ENCODE data around the gene SGPP2.
"Not testable (repeated sequence)": the region's sequence is repeated elsewhere in the genome, so short reads cannot be mapped to it uniquely, and the experiment has no call there.

DNA sequence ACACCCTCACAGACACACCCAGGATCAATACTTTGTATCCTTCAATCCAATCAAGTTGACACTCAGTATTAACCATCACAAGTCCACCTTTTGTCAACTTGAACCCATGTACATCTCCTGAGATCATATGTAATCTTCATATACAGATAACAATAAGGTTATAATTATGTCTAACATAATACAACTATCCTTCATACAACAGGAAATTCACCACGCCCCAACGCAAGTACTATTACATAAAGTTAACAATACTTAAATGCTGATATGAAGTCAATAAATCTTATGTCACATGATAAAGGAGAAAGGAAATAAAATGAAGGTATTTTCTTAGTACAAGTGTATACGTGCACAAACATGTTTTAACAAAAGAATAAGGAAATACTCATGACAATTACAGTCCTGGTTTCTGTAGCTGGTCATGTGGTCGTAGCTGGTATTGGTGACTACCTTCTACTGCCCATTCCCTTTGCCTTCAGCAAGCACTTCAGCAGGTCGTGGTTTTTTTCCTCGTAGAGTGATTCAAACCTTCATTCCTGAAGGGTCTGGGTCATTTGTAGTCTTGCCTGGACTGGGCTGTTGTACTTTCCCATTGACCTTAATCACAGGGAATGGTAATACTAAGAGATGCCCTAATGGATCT lies 11.2 kb downstream of the SGPP2 start:
- TF ChIP-seq, protein P1, sequence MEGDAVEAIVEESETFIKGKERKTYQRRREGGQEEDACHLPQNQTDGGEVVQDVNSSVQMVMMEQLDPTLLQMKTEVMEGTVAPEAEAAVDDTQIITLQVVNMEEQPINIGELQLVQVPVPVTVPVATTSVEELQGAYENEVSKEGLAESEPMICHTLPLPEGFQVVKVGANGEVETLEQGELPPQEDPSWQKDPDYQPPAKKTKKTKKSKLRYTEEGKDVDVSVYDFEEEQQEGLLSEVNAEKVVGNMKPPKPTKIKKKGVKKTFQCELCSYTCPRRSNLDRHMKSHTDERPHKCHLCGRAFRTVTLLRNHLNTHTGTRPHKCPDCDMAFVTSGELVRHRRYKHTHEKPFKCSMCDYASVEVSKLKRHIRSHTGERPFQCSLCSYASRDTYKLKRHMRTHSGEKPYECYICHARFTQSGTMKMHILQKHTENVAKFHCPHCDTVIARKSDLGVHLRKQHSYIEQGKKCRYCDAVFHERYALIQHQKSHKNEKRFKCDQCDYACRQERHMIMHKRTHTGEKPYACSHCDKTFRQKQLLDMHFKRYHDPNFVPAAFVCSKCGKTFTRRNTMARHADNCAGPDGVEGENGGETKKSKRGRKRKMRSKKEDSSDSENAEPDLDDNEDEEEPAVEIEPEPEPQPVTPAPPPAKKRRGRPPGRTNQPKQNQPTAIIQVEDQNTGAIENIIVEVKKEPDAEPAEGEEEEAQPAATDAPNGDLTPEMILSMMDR (conservative IDR thresholded peaks at IDR 0.05; ENCODE audit: low read depth, low read length) = not testable (repeated sequence)
- not testable (repeated sequence) for TF ChIP-seq EZH2 (IDR thresholded peaks at IDR 0.05; ENCODE audit: borderline replicate concordance, low read depth, low read length, poor library complexity, severe bottlenecking)
